Measurements from ENCODE around the gene SLC5A9.
"Not testable (repeated sequence)": the region's sequence is repeated elsewhere in the genome, so short reads cannot be mapped to it uniquely, and the experiment has no call there.

Gene SLC5A9

DNA sequence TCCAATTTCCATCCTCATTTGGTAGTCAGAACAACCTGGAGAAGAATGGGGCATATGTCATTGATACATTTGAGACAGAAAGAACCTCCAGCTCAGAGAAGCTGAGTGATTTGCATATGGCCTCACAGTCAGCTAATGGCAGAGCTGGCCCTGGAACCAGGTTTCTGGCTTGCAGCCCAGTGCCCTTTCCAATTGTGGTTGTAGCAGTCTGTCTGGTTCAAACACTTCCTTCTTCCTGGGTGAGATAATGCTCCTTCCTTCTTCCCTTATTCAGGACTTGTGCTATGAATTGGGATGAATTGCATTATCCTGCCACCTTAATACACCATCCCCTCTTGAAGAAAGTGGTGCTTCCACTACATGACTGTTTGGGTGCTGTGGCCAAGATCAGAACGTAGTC lies 24.2 kb downstream of the SLC5A9 start:
- DNase-seq: no peak

- no peak for DNase-seq
Observed at GRCh38 chr1:48248356-48248755, 25.8 kb downstream of the SLC5A9 start.

DNA sequence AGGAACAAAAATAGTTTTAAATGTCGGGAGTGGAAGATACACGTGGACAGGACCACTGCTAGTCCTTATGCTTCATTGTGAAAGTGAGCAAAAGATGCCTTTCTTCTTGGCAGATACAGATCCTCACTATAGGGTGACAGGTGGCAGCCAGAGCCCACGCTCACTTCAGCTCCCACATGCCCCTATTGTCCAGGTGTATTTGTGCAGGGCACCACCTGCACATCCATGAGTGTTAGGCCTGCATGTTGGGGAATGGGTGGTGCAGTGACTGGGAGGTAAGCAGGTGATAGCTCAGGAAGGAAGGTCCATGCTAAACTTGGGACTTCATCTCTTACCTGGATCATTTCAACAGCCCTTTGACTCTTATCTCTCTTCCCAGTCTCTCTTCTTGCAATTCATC lies 27.4 kb downstream of the SLC5A9 start:
- DNase-seq: no peak

DNA sequence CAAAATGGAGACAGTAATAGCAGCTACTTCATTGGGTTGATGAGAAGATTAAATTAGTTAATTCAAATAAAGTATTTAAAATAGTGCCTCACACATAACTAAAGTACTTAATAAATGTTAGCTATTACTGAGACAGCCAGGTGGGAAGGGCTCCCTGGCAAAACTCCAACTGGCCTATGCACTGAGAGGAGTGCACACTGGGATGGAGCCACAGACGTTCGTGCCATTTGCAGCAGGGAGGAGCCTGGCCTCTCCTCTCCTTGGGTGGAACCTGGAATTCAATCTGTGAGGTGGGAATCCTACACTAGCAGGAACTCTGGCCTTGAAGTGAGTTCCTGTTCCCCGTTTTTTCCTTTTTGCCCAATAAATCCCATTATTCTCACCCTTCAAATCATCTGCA lies 28.1 kb downstream of the SLC5A9 start:
- no peak for DNase-seq

- DNase-seq: no peak
Observed at GRCh38 chr1:48251323-48251722, 28.8 kb downstream of the SLC5A9 start.

DNA sequence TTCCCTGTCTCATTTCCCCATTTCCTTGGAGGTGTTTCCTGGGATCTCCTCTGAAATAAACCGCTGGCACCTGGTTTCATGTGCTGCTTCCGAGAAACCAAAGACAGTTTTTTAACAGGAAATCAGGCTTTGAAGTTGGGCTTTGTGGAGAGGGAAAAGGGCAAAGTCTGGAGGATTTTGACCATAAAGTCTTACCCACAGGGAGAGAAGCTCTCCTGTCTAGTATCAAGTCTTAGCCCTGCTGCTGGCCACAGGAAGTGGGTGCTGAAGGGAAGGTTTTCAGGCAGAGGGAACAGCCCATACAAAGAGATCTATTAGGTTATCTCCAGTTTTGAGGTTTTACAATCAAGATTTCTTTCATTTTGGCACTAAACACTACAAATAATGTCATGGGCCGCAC lies 29.3 kb downstream of the SLC5A9 start:
- no peak for DNase-seq

GRCh38 chr1:48254254-48254653 lies 31.7 kb downstream of the SLC5A9 start:
- DNase-seq: no peak

- no peak for DNase-seq
Observed at GRCh38 chr1:48258106-48258505, 35.6 kb downstream of the SLC5A9 start.

- DNase-seq: no peak
Observed at GRCh38 chr1:48261881-48262400, 39.4 kb downstream of the SLC5A9 start.

GRCh38 chr1:48263041-48263440 lies 40.5 kb downstream of the SLC5A9 start:
- DNase-seq: no peak

DNA sequence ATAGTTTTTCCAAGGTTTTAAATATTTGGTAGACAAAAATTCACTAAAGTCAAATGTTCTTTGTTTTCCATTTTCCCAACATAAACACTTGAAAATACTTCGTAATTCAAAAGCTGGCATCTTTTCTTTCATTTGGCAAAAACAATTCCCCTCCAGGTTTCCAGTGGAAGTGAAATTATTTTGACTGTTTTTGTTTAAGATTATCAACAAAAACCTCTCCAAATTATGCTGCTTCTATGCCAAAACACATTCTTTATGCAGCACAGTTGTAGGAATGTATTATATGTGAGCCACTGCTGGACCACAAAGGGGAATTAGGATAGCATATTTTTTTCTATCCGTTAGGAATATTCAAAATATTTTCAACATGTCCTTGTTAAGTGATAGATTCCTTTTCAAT lies 44.1 kb downstream of the SLC5A9 start:
- no peak for DNase-seq

GRCh38 chr1:48277437-48277836 lies 54.9 kb downstream of the SLC5A9 start:
- DNase-seq: not testable (repeated sequence)

DNA sequence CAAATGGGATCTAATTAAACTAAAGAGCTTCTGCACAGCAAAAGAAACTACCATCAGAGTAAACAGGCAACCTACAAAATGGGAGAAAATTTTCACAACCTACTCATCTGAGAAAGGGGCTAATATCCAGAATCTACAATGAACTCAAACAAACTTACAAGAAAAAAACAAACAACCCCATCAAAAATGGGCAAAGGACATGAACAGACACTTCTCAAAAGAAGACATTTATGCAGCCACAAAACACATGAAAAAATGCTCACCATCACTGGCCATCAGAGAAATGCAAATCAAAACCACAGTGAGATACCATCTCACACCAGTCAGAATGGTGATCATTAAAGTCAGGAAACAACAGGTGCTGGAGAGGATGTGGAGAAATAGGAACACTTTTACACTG lies 59.8 kb downstream of the SLC5A9 start:
- not testable (repeated sequence) for DNase-seq

DNA sequence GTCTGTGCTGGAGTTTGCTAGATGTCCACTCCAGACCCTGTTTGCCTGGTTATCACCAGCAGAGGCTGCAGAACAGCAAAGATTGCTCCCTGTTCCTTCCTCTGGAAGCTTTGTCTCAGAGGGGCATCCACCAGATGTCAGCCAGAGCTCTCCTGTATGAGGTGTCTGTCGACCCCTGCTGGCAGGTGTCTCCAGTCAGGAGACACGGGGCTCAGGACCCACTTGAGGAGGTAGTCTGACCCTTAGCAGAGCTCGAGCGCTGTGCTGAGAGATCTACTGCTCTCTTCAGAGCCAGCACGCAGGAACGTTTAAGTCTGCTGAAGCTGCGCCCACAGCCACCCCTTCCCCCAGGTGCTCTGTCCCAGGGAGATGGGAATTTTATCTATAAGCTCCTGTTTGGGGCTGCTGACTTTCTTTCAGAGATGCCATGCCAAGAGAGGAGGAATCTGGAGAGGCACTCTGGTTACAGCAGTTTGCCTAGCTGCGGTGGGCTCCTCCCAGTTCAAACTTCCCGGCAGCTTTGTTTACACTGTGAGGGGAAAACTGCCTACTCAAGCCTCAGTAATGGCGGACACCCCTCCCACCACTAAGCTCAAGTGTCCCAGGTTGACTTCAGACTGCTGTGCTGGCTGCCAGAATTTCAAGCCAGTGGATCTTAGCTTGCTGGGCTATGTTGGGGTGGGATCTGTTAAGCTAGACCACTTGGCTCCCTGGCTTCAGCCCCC lies 62.3 kb downstream of the SLC5A9 start:
- DNase-seq: not testable (repeated sequence)

- DNase-seq: no peak
Observed at GRCh38 chr1:48285525-48285924, 63.0 kb downstream of the SLC5A9 start.

- DNase-seq: no peak
Observed at GRCh38 chr1:48291421-48291820, 68.9 kb downstream of the SLC5A9 start.

DNA sequence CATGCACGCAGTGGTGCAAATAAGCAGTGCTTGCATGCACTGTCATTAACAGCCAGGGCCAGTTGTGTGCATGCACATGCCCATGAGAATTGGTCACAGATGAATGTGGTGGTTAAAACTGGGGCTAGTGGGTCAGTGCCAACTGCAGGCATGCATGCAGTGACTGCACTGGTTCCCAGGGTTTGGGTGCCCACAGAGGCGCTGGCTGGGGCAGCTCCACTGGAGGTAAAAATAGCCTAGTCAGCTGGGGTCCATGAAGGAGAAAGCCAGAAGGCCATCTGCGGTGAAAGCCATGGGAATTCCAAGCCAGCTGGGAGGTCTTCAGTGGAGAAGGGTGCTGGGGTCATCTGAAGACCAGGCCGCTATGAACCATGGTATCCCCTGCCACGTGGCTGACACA lies 70.2 kb downstream of the SLC5A9 start:
- DNase-seq: no peak

- DNase-seq: not testable (repeated sequence)
Observed at GRCh38 chr1:48294094-48294493, 71.6 kb downstream of the SLC5A9 start.

GRCh38 chr1:48294656-48295055 lies 72.1 kb downstream of the SLC5A9 start:
- DNase-seq: no peak

Data from activated CD8-positive, alpha-beta memory T cell treated with anti-CD3 and anti-CD28 coated beads for 24 hours (primary cell).